Natural killer cell (primary cell): ENCODE results near the gene ENTREP1. TPM values are rescaled to one million over a fixed set of nuclear protein-coding genes. Genes with fewer than 3 reads are reported as not detected.

ENCODE experiments used
- ATAC-seq, 3 donors: fragments of 150-1000 bp in 2 of 3; fragments of 200-7000 bp in 1 of 3; cut with Tn5 transposase; 1 replicate in 1 of 3; 2 replicates in 2 of 3; pipeline ENCODE4 v1.10.0; 2021; ENCODE audit warnings: mild to moderate bottlenecking in 2 of 3, moderate library complexity in 2 of 3
- DNase-seq, 2 donors: peaks; one replicate each; pipeline versions ENCODE4 v3.0.0 to v3.0.0-alpha.2; 2013 to 2021; ENCODE audit warnings: mixed read lengths in 1 of 2
- H3K27ac ChIP-seq: one replicate; pipeline ENCODE4 v1.5.1; 2013; ENCODE audit warnings: mild to moderate bottlenecking, low read length
- H3K27me3 ChIP-seq: one replicate; pipeline ENCODE4 v1.6.1; 2013; ENCODE audit warnings: low read length; ENCODE audit not compliant: control insufficient read depth, insufficient read depth
- H3K36me3 ChIP-seq: one replicate; pipeline ENCODE4 v1.6.1; 2013; ENCODE audit warnings: low read length; ENCODE audit not compliant: control insufficient read depth, insufficient read depth
- H3K4me1 ChIP-seq: one replicate; pipeline ENCODE4 v1.6.1; 2013; ENCODE audit warnings: low read length; ENCODE audit not compliant: control insufficient read depth, insufficient read depth
- H3K4me3 ChIP-seq: one replicate; pipeline ENCODE4 v1.5.1; 2013; ENCODE audit warnings: low read length
- H3K9me3 ChIP-seq: one replicate; pipeline ENCODE4 v1.6.1; 2013; ENCODE audit warnings: low read length; ENCODE audit not compliant: control insufficient read depth, insufficient read depth
- H3K27ac Mint-ChIP-seq, 2 donors: one replicate each; pipeline ENCODE4 v1.8.0; 2022; ENCODE audit warnings: mild to moderate bottlenecking in 2 of 2, mixed read lengths in 2 of 2, moderate library complexity in 1 of 2
- H3K27me3 Mint-ChIP-seq, 2 donors: one replicate each; pipeline ENCODE4 v1.8.0; 2022; ENCODE audit warnings: low read depth in 2 of 2, mixed read lengths in 2 of 2
- H3K36me3 Mint-ChIP-seq: one replicate; pipeline ENCODE4 v1.8.0; 2022; ENCODE audit warnings: mixed read lengths
- H3K4me1 Mint-ChIP-seq, 2 donors: one replicate each; pipeline ENCODE4 v1.8.0; 2022; ENCODE audit warnings: mixed read lengths in 2 of 2
- H3K4me3 Mint-ChIP-seq: one replicate; pipeline ENCODE4 v1.8.0; 2022; ENCODE audit warnings: mild to moderate bottlenecking, moderate library complexity, mixed read lengths
- H3K9me3 Mint-ChIP-seq, 2 donors: one replicate each; pipeline ENCODE4 v1.8.0; 2022; ENCODE audit warnings: mixed read lengths in 2 of 2
- CTCF ChIP-seq: fragments of 200-600 bp; IDR thresholded peaks from one replicate; pipeline ENCODE4 v1.8.0; 2022; ENCODE audit warnings: antibody characterized with exemption
- WGBS: methylation state at CpG from one replicate; pipeline ENCODE4 v1.1.7; 2013; ENCODE audit warnings: missing lambda C conversion rate; ENCODE audit not compliant: insufficient coverage; 5-methylcytosine and 5-hydroxymethylcytosine counted together
- intact Hi-C: fragments of 100-400 bp; cut with micrococcal nuclease; formaldehyde crosslinking; loops from one replicate; pipeline ENCODE4 v1.14.2; 2022
- total RNA-seq, 4 donors: library from RNA; stranded (reverse); fragments of 120-200 nt in 1 of 4; gene quantifications; one replicate each; pipeline versions ENCODE4 v1.2.3 to v1.2.4, GENCODE V29; 2013 to 2022

Gene ENTREP1
- not detected for total RNA-seq
- total RNA-seq (2013): not detected

- Mint-ChIP-seq H3K36me3 (no peaks in the 10 kb centered on the region), H3K4me3 (no peak within 1 kb of the TSS), H3K4me1 (no peaks in the 10 kb centered on the region), H3K27me3 (peaks cover 27 to 36% of the 10 kb centered on the region in 2 donors), H3K27ac (no peak within 1 kb of the TSS), H3K9me3 (no peaks in the 10 kb centered on the region)
- ATAC-seq: no peak
- H3K9me3 ChIP-seq: no peaks in the 10 kb centered on the region
- H3K4me3 ChIP-seq: no peak within 1 kb of the TSS
- intact Hi-C loops: no loop called here
- no peaks in the 10 kb centered on the region for H3K36me3 ChIP-seq
- 2% methylated on average over 81 of the region's 81 CpGs for WGBS
- TF ChIP-seq CTCF: no peak
- DNase-seq: no peak
- peaks cover 5% of the 10 kb centered on the region for H3K27me3 ChIP-seq
- no peak within 1 kb of the TSS for H3K27ac ChIP-seq
- no peaks in the 10 kb centered on the region for H3K4me1 ChIP-seq
Observed at GRCh38 chr9:69324549-69325401, at the start of gene ENTREP1. TSS of gene ENTREP1 (plus strand) at chr9:69325215. CDS start at chr9:69325310, 95 bp downstream.

- peaks cover 3 to 4% of the 10 kb centered on the region in 2 donors for H3K9me3 Mint-ChIP-seq
- H3K4me1 Mint-ChIP-seq: no peaks in the 10 kb centered on the region
- Histone ChIP-seq H3K4me1 (no peaks in the 10 kb centered on the region), H3K27me3 (no peaks in the 10 kb centered on the region), H3K9me3 (no peaks in the 10 kb centered on the region), H3K36me3 (no peaks in the 10 kb centered on the region), H3K4me3 (no peak overlapping the region), H3K27ac (no peak overlapping the region)
- DNase-seq (no peak), ATAC-seq (no peak)
- WGBS: 78% methylated on average over 5 of the region's 5 CpGs
- no peaks in the 10 kb centered on the region for H3K36me3 Mint-ChIP-seq
- no peak overlapping the region for H3K27ac Mint-ChIP-seq
- no peak overlapping the region for H3K4me3 Mint-ChIP-seq
- peaks cover 6% of the 10 kb centered on the region in 2 donors for H3K27me3 Mint-ChIP-seq
- intact Hi-C loops: no loop called here
- no peak for TF ChIP-seq CTCF
Observed at GRCh38 chr9:69276775-69277174, 48.2 kb upstream of the ENTREP1 start.

- intact Hi-C loops: no loop called here
- WGBS: 71% methylated on average over 2 of the region's 5 CpGs
- TF ChIP-seq CTCF: no peak
Observed at GRCh38 chr9:69279084-69279731, 45.8 kb upstream of the ENTREP1 start.

More at GRCh38 chr9:69279084-69279731, 45.8 kb upstream of the ENTREP1 start:
- ATAC-seq (no peak), DNase-seq (no peak)
- H3K9me3 Mint-ChIP-seq: peaks cover 3 to 4% of the 10 kb centered on the region in 2 donors
- no peaks in the 10 kb centered on the region for H3K27me3 ChIP-seq
- no peak overlapping the region for H3K27ac ChIP-seq
- H3K36me3 Mint-ChIP-seq: no peaks in the 10 kb centered on the region
- H3K27me3 Mint-ChIP-seq: peaks cover 4 to 6% of the 10 kb centered on the region in 2 donors
- H3K4me3 Mint-ChIP-seq: no peak overlapping the region
- H3K27ac Mint-ChIP-seq: no peak overlapping the region
- H3K4me1 Mint-ChIP-seq: no peaks in the 10 kb centered on the region
- no peaks in the 10 kb centered on the region for H3K36me3 ChIP-seq
- H3K4me1 ChIP-seq: no peaks in the 10 kb centered on the region
- no peaks in the 10 kb centered on the region for H3K9me3 ChIP-seq
- no peak overlapping the region for H3K4me3 ChIP-seq
